CD4-positive, alpha-beta T cell (primary cell): ENCODE data around the gene DUSP28. TPM values are rescaled to one million over a fixed set of nuclear protein-coding genes. Genes with fewer than 3 reads are reported as not detected.
A peak's percentile ranks its signal among the peaks of the same experiment; 100 is the strongest.

Experiments
- ATAC-seq: fragments of 200-7000 bp; cut with Tn5 transposase; one replicate; pipeline ENCODE4 v1.10.0; 2022; ENCODE audit warnings: mild to moderate bottlenecking; ENCODE audit not compliant: poor library complexity
- CTCF ChIA-PET: fragments of 350-600 bp; sonication (Branson Sonifier 250); formaldehyde crosslinking; loops from one replicate; lab custom pipeline; 2021; ENCODE audit warnings: antibody characterized with exemption, inconsistent platforms; lab: Charles Lee
- POLR2A ChIA-PET: fragments of 350-600 bp; sonication (Branson Sonifier 250); formaldehyde crosslinking; loops from one replicate; lab custom pipeline; 2021; ENCODE audit warnings: antibody characterized with exemption, inconsistent platforms; lab: Charles Lee
- DNase-seq, 14 experiments: peaks; one replicate each; pipeline ENCODE4 v3.0.0-alpha.2; 2013 to 2020; ENCODE audit warnings: mixed read lengths in 2 of 14
- H3K27ac ChIP-seq, 2 donors: one replicate each; pipeline versions ENCODE4 v1.5.1 to v1.7.0; 2013; ENCODE audit warnings: low read length in 2 of 2, low read depth in 1 of 2, mild to moderate bottlenecking in 1 of 2
- H3K27me3 ChIP-seq, 2 experiments: 1 replicate in 1 of 2; 2 replicates in 1 of 2; pipeline versions ENCODE4 v1.6.1 to v1.7.0; 2013; ENCODE audit warnings: low read length in 2 of 2, control low read depth in 1 of 2, mild to moderate bottlenecking in 1 of 2, moderate library complexity in 1 of 2; ENCODE audit not compliant: insufficient read depth in 2 of 2, control insufficient read depth in 1 of 2
- H3K36me3 ChIP-seq: one replicate; pipeline ENCODE4 v1.6.1; 2013; ENCODE audit warnings: low read length, control low read depth; ENCODE audit not compliant: insufficient read depth
- H3K4me1 ChIP-seq: one replicate; pipeline ENCODE4 v1.6.1; 2013; ENCODE audit warnings: low read length, control low read depth; ENCODE audit not compliant: insufficient read depth
- H3K4me3 ChIP-seq: one replicate; pipeline ENCODE4 v1.5.1; 2013; ENCODE audit warnings: mild to moderate bottlenecking, low read length, moderate library complexity
- H3K9me3 ChIP-seq, 2 experiments: 1 replicate in 1 of 2; 2 replicates in 1 of 2; pipeline versions ENCODE4 v1.6.1 to v1.7.0; 2013; ENCODE audit warnings: low read length in 2 of 2, mild to moderate bottlenecking in 2 of 2, control low read depth in 1 of 2, moderate library complexity in 1 of 2; ENCODE audit not compliant: control insufficient read depth in 1 of 2, insufficient read depth in 1 of 2
- H3K27ac Mint-ChIP-seq: one replicate; pipeline ENCODE4 v1.8.0; 2020; ENCODE audit warnings: mixed read lengths
- H3K27me3 Mint-ChIP-seq: one replicate; pipeline ENCODE4 v1.8.0; 2021; ENCODE audit warnings: mixed read lengths
- H3K36me3 Mint-ChIP-seq: one replicate; pipeline ENCODE4 v1.8.0; 2021; ENCODE audit warnings: low read depth, mixed read lengths
- H3K4me1 Mint-ChIP-seq: one replicate; pipeline ENCODE4 v1.8.0; 2021; ENCODE audit warnings: low read depth, mixed read lengths
- H3K4me3 Mint-ChIP-seq: one replicate; pipeline ENCODE4 v1.8.0; 2020; ENCODE audit warnings: mild to moderate bottlenecking, mixed read lengths
- H3K9me3 Mint-ChIP-seq: one replicate; pipeline ENCODE4 v1.8.0; 2020; ENCODE audit warnings: mixed read lengths
- intact Hi-C, 2 experiments: fragments of 100-400 bp; cut with DNase I in 1 of 2; cut with micrococcal nuclease in 1 of 2; formaldehyde crosslinking; loops; one replicate each; pipeline versions ENCODE4 v1.15.1 to v1.9.0; 2023 to 2025; cut with DNase I, micrococcal nuclease
- total RNA-seq, 174 experiments: library from RNA in 2 of 174; stranded (reverse) in 2 of 174; gene quantifications; one replicate each; pipeline ENCODE4 v1.2.3 and lab custom pipeline; 2021 to 2026
- TF ChIP-seq, protein P1 (sequence below): fragments of 200-600 bp; IDR thresholded peaks from one replicate; pipeline ENCODE4 v1.8.0; 2022; ENCODE audit warnings: antibody characterized with exemption, mild to moderate bottlenecking

The DUSP28 gene
- total RNA-seq, 2 experiments from 2014 or later = 18.3 to 18.9 TPM

DNA sequence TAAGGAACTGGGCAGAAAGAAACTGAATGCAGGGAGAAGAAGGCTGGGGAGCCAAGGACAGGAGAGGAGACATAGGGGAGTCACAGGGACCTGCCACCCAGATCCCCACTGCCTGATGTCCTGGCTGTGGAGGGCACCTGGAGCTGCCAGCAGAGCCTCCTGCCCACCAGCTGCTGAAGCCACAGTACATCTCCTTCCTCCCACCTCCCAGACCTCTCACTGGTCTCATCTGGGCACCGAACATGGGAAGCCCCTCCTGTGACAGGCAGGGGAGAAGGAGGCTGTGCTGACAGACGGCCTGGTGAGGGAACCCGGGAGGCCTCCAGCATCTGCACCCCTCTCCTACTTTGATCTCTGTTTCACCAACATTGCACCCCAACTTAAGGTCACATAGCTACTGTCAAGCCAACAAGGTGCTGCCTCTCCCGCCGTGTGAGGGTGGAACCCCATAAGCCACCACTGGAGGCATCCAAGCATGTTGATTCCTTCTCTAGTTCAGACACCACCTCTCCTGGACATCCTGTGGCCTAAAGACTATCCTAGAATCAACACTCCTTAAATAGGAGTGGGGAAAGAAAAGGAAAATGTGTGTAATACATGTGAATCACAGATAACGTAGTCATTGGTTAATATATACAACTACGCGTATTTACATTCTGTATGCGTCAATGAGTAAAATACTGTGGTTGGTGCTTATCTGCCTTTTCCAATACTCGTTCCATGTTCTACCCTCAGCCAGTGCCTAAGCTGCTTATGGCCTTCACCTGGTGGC is 4.6 kb downstream of the DUSP28 start:
- H3K4me3 Mint-ChIP-seq = peak overlapping the region; percentile 96
- ATAC-seq = no peak
- Histone ChIP-seq H3K9me3 (no peaks in the 10 kb centered on the region), H3K27ac (peak overlapping the region; percentile 91 to 97), H3K4me1 (peaks cover 79% of the 10 kb centered on the region), H3K27me3 (no peaks in the 10 kb centered on the region), H3K36me3 (peaks cover 12% of the 10 kb centered on the region), H3K4me3 (peak overlapping the region; percentile 64)
- ChIA-PET CTCF (interaction anchor here (2.6 to 6.0 kb wide), 5 partner anchors 15 to 57 kb away, joined by 9 to 54 read pairs (median 34); partner anchors contain the start of gene CAPN10), POLR2A (interaction anchor here (1.1 to 7.3 kb wide), 8 partner anchors 8 to 1170 kb away, joined by 3 to 224 read pairs (median 10); partner anchors contain the start of genes ANKMY1, CAPN10 and D2HGDH)
- H3K27ac Mint-ChIP-seq = peak overlapping the region; percentile 98
- intact Hi-C loops = loop anchor here (5.0 to 10.0 kb wide), 10 partner anchors 50 to 1320 kb away; partner anchors contain the start of genes COPS9 (in 1 of the 2), FARP2 (in 1 of the 2), GPC1 (in 1 of the 2) and GPR35 (in 1 of the 2)
- no peaks in the 10 kb centered on the region for H3K9me3 Mint-ChIP-seq
- H3K27me3 Mint-ChIP-seq = no peaks in the 10 kb centered on the region
- TF ChIP-seq, protein P1, sequence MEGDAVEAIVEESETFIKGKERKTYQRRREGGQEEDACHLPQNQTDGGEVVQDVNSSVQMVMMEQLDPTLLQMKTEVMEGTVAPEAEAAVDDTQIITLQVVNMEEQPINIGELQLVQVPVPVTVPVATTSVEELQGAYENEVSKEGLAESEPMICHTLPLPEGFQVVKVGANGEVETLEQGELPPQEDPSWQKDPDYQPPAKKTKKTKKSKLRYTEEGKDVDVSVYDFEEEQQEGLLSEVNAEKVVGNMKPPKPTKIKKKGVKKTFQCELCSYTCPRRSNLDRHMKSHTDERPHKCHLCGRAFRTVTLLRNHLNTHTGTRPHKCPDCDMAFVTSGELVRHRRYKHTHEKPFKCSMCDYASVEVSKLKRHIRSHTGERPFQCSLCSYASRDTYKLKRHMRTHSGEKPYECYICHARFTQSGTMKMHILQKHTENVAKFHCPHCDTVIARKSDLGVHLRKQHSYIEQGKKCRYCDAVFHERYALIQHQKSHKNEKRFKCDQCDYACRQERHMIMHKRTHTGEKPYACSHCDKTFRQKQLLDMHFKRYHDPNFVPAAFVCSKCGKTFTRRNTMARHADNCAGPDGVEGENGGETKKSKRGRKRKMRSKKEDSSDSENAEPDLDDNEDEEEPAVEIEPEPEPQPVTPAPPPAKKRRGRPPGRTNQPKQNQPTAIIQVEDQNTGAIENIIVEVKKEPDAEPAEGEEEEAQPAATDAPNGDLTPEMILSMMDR = peak; percentile 21
- H3K36me3 Mint-ChIP-seq = peaks cover 62% of the 10 kb centered on the region
- peaks cover 78% of the 10 kb centered on the region for H3K4me1 Mint-ChIP-seq
- peak in 7 of 14 experiments; percentile 31 to 63 (median 40) for DNase-seq

- POLR2A ChIA-PET = interaction anchor here (0.6 to 7.3 kb wide), 16 partner anchors 8 to 1169 kb away, joined by 3 to 224 read pairs (median 4); partner anchors contain the start of genes ANKMY1, CAPN10, D2HGDH and HDAC4
Observed at GRCh38 chr2:240565333-240566202, 5.4 kb downstream of the DUSP28 start.

More at GRCh38 chr2:240565333-240566202, 5.4 kb downstream of the DUSP28 start:
- peaks cover 83% of the 10 kb centered on the region for H3K4me1 ChIP-seq
- H3K36me3 ChIP-seq = peaks cover 14% of the 10 kb centered on the region
- H3K27ac ChIP-seq = peak overlapping the region; percentile 91 to 97
- Mint-ChIP-seq H3K36me3 (peaks cover 61% of the 10 kb centered on the region), H3K27ac (peak overlapping the region; percentile 98), H3K4me3 (peak overlapping the region; percentile 96), H3K4me1 (peaks cover 82% of the 10 kb centered on the region), H3K27me3 (no peaks in the 10 kb centered on the region), H3K9me3 (no peaks in the 10 kb centered on the region)
- intact Hi-C loops = loop anchor here (1.0 to 10.0 kb wide), 11 partner anchors 21 to 1319 kb away; partner anchors contain the start of genes CAPN10 (in 2 of the 2), COPS9 (in 1 of the 2), FARP2 (in 1 of the 2) and GPR35 (in 1 of the 2)
- TF ChIP-seq, protein P1 = no peak
- DNase-seq (peak; percentile 79 to 97 (median 90)), ATAC-seq (peak; percentile 39)
- H3K27me3 ChIP-seq = no peaks in the 10 kb centered on the region
- no peaks in the 10 kb centered on the region for H3K9me3 ChIP-seq
- CTCF ChIA-PET = interaction anchor here (1.0 to 5.3 kb wide), 9 partner anchors 9 to 56 kb away, joined by 3 to 54 read pairs (median 9); partner anchors contain the start of genes ANKMY1 and CAPN10
- peak overlapping the region; percentile 64 for H3K4me3 ChIP-seq
